HG02588 (cell line): ENCODE data around the gene MYOD1.

ENCODE experiments used
- ATAC-seq: cut with Tn5 transposase; IDR thresholded peaks from one replicate; pipeline ENCODE4 v1.9.1; 2021; ENCODE audit warnings: mild to moderate bottlenecking, moderate library complexity; ENCODE audit not compliant: unreplicated experiment

The MYOD1 gene

DNA sequence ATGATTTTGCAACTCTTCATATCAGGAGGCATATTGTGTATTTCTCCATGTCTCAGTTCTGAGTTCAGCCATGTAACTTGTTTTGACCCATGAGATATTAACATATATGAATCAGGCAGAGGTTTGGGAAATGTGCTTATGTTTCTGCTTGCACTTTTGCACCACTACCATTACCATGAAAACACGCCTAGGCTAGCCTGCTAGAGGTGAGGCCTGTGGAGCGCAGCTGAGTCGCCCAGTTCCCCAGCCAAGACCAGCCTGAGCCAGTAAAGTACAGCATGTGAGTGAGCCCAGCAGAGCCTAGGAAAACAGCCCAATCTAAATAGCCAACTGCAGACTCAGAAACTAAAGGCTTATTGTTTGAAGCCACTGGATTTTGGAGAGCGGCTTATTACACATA lies 18.4 kb upstream of the MYOD1 start:
- ATAC-seq: no peak

DNA sequence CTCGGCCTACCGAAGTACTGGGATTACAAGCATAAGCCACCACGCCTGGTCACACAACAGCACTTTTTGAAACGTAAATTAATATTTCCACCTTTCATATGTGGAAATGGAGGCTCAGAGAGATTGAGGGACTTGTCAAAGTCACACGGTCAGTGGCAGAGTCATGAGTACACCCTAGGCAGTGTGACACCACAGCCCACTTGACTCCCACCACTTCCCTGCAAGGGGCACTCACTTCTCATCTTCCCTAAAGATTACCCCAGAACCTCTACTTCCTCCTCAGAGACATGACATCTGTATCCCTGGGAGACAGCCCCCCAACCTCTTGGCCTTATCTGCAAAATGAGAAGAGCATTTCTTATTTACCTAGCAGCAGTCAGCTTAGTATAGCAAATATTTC lies 16.5 kb upstream of the MYOD1 start:
- ATAC-seq: no peak

DNA sequence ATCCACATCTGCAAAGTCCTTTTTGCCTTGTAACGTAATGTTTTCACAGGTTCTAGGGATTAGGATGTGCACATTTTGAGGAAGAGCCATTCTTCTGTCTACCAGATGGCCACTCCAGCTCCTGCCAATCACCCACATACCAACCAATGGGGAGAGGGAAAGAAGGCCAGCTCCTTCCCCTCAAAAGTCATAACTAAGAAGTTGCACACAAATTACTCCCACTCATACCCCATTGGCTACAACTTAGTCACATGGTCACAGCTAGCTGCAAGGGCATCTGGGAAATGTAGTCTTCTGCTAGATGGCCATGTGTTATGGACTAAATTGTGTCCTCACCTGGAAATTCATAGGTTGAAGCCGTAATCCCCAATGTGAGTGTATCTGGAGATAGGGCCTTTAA lies 15.4 kb upstream of the MYOD1 start:
- no peak for ATAC-seq

DNA sequence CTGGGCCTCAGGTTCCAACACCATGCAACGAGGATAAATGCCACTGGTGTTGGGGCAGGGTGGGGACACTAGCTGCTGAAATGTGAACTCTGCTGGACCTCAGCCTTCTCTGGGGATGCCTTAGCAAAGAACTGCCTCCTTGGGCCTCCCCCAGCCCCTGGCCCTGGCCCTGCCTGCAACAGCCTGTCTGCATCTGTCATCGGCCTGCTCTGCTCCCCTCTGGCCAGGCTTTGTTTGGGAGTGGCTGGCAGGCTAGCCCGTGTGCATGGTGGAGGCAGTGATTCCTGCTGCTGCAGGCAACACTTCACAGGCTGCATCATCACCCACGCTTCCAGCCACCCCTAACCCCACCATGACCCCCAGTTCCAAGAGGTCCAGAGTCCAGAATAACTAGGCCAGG lies 11.5 kb upstream of the MYOD1 start:
- no peak for ATAC-seq

DNA sequence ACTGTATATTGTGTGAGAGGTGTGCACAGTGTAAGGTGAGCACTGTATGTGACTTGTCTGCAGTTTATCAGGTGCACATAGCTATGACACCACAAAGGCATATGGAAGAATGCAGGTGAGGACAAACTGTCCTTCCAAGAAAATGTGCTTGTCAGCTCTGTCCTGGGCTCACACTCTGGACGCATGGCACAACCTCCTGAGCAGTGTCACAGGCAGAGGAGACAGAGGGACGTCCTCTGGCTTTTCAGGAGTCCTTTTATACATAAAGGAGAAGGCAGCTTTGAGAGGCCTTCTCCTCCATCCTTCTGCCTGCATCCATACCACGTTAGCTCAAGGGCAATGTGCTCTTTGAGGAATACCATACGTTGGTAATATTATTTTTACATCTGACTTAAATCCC lies 7.5 kb upstream of the MYOD1 start:
- ATAC-seq: no peak

DNA sequence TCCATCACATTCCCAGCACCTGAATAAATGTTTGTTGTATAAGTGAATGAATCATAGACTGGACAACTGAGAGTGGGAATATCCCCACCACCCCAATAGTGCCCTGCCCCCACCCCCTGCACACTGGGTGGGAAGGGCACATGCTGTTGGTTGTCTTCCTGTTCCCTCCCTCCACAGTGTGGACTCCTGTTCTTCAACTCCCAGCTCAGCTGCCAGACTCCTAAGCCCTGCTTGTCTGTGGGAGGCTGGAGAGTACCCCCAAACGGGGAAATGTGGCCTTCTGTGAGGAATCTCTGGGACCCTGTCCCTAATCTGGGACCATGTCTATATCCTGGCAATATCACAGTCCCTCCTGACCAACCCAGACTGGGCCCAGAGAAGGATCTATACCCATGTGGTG lies 5.5 kb upstream of the MYOD1 start:
- no peak for ATAC-seq

DNA sequence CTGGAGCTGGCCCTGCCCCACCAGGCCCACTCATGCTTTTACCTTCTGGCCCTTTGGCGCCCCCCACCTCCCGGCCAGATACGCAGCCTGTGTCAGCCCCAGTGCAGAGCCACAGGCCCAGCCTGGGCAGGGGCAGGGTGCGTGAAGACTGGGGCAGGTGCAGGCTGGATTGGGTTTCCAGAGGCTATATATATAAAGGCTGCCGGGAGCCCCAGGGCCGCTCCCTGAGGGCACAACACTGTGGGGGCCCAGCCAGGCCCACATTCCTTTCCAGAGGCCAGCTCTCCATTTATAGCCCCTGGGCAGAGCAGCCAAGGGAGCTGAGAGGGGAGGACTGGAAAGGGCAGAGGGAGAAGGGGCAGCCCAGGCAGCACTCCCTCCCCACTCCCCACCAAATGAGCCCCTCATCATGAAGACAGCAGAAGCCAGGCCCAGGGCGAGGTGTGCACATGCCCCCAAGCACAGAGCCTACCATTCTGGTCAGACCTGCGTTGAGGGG lies 5.0 kb upstream of the MYOD1 start:
- no peak for ATAC-seq

DNA sequence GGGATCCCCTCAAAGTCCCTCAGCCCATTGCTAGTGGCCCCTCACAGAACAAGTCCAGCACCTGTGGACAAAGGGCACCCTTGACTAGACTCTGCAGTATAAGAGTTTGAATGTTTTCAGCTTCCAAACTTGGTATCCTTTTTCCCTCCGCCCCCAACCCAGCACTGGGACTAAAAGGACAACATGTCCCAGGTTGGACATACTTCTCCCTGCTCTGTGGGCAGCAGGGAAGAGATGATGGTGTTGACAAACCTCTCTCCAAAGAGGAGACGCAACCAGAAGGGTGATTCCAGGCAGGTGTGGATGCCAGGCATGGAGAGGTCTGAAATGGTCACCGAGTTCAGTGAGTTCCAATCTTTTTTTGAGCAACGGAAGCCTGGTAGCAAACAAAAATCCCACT lies 4.5 kb upstream of the MYOD1 start:
- no peak for ATAC-seq

DNA sequence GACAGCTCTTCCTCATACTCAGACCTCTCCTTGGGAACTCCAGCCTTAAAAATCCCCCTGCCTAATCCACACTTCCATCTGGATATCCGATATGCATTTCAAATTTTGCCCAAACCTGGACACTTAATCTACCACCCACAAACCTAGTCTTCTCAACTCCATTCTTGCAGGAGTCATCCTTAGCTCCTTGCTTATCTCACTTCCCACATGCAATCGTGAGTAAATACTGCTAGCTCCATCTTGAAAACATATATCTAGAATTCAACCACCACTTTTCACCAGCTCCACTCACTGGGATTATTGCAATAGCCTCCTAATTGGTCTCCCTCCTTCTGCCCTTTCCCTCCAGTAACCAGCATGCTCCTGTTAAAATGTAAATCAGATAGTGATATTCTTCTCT lies 2.6 kb upstream of the MYOD1 start:
- no peak for ATAC-seq

DNA sequence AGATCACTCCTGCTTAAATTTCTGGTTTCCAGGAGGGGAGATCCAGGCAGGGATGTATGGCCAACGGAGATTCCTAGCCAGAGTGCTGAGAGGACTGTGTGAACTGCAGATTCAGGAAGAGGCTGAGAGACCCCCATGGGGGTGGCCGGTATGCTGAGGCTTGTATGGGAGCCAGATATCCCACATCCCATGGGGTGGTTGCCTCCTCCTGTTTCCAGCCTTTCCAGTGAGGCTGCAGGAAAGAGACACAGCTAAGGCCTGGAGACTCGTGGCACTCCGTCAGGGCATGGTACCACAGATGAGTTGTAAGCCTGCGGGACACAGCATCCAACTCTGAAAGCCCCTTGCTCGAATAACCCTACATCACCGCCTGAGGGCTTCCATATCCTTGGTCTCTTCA lies 1.4 kb upstream of the MYOD1 start:
- no peak for ATAC-seq

DNA sequence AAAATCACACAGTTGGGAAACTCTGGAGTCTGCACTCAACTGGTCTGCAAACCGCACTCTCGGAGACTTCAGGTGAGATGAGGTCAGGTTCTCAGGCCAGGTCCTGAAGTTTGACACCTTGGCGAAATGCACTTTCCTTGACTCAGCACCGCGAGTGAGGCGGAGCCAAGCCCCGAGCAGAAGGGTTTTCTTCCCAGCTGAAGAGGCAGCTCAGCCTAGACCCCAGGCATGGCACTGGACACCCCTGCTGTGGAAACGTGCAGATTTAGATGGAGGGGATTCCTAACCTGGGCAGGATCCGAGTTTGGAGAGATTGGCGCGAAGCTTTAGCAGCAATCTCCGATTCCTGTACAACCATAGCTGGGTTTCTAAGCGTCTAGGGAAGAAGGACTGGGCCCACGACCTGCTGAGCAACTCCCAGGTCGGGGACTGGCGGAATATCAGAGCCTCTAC lies 835 bp upstream of the MYOD1 start:
- ATAC-seq: no peak

DNA sequence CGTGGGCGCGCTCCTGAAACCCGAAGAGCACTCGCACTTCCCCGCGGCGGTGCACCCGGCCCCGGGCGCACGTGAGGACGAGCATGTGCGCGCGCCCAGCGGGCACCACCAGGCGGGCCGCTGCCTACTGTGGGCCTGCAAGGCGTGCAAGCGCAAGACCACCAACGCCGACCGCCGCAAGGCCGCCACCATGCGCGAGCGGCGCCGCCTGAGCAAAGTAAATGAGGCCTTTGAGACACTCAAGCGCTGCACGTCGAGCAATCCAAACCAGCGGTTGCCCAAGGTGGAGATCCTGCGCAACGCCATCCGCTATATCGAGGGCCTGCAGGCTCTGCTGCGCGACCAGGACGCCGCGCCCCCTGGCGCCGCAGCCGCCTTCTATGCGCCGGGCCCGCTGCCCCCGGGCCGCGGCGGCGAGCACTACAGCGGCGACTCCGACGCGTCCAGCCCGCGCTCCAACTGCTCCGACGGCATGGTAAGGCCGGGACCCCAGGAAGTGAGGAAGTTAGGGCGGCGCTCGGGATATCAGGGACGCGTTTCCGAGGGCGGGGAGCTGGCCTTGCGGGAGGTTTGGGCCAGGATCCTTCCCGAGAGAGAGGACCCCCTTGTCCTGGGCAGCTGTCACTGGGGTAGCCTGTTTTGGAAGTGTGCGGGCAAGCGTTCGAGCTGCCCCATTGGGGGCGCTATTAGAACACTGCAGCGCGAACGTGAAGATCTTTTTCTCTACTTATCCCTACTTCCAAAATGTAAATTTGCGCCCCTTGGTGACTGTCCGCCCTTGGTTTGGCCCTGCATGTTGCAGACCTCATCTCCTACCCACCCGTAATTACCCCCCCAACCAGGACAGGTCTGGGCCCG lies 796 bp downstream of the MYOD1 start:
- ATAC-seq: no peak

DNA sequence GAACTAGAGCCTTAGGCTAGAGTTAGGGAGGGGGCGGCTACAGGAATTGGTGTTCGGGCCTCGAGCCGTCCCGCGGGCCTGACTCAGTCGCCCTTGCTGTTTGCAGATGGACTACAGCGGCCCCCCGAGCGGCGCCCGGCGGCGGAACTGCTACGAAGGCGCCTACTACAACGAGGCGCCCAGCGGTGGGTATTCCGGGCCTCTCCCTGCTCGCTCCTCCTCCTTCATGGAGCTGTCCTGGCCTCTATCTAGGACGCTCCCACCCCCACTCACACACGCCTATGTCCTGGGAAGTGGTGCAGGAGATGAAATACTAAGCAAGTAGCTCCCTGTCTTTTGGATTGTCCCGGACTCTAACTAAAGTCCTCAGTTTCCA lies 1.4 kb downstream of the MYOD1 start:
- ATAC-seq: no peak

DNA sequence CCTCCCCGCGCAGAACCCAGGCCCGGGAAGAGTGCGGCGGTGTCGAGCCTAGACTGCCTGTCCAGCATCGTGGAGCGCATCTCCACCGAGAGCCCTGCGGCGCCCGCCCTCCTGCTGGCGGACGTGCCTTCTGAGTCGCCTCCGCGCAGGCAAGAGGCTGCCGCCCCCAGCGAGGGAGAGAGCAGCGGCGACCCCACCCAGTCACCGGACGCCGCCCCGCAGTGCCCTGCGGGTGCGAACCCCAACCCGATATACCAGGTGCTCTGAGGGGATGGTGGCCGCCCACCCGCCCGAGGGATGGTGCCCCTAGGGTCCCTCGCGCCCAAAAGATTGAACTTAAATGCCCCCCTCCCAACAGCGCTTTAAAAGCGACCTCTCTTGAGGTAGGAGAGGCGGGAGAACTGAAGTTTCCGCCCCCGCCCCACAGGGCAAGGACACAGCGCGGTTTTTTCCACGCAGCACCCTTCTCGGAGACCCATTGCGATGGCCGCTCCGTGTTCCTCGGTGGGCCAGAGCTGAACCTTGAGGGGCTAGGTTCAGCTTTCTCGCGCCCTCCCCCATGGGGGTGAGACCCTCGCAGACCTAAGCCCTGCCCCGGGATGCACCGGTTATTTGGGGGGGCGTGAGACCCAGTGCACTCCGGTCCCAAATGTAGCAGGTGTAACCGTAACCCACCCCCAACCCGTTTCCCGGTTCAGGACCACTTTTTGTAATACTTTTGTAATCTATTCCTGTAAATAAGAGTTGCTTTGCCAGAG lies 2.0 kb downstream of the MYOD1 start:
- no peak for ATAC-seq

DNA sequence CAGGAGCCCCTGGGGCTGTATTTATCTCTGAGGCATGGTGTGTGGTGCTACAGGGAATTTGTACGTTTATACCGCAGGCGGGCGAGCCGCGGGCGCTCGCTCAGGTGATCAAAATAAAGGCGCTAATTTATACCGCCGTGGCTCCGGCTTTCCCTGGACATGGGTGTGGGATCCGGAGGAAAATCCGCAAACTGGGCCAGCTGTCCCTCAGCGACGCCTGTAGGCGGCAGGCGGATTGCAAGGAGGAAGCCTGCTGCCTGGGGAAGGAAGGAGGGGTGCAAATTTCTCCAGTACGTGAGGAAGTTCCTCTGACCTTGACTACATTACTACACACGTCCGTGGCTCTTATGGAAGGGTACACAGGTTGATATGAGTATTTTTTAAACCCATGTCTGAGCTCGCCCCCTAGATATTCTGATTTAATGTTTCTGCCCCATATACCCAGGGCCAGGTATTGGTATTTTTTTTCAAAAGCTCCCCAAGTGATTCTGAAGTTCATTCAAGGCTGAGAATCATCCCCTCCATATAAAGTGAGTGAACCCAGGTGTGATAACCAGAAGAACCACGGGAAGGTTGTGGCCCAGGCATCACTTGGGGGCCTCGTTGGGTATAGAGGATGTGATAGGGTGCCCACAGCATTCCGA lies 2.8 kb downstream of the MYOD1 start:
- no peak for ATAC-seq

DNA sequence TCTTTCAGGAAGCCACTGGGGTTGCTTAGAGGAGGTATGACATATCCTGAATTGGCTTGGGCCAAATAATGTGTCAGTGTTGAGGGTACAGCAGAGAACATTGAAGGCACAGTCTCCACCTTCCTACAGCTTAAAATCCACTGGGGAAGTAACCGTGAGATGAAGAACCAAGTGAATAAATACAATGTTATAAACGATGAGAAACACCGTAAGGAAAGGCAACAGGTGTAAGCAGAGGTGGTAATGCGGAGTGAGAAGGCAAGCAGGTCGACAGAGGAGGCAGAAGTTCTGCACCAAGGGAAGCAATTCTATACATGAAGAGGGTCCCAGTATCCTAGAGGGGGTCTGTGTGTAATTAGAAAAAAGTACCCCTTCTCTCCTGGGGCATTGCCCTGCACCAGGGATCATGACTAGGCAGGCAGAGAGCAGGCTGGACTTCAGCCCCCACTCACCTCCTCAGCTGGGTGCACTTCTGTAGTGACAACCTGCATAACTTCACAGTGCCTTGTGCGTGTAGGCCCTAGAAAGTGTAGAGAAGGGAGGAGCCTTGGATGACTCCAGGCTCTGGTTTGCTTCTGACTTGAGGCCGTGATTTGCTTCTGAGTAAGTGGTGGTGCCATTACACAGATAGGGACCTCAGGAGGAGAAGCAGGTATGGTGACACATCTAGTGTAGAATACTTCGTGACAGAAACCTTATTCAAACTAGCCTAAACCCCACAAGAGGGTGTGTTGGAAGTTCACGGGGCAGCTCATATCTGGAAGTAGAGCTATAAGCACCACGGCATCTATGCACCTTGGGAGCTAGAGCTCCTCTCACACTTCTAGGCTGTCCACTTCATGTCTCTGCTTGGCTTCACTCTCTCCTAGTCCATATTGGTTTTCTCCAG lies 4.9 kb downstream of the MYOD1 start:
- no peak for ATAC-seq

DNA sequence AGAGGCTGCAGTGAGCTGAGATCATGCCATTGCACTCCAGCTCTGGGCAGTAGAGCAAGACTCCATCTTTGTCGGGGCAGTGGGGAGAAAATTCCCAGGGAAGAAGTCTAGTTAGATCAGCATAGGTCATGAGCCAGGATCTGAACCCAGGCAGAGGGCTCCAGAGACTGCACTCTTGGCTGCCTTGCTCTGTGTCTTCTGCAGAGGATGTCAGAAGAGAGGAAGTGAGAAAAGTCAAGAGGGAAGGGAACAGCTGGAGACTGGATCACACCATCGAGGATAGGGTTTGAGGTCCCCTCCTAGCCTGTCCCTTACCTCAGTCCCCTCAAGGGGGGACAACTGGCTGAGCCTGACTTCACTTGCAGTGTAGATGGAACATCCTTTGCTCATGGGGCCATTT lies 5.8 kb downstream of the MYOD1 start:
- ATAC-seq: no peak

DNA sequence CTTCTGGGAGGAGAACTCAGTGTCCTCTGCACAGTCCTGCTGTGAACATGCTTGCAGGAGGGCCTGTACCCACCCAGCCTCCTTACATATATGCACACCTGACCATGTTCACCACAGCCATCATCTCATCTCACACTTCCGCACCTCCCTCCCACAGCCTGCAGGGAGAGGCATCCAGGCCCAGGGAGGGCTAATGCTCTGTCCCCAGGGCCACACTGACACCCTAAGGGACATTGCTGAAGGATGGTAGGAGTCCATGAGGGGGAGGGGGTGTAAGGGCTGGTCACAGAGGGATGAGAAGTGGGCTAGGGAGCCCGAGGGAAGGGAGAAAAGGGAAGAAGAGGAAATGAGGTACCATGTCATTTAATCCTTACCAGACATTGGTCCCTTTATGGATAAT lies 10.8 kb downstream of the MYOD1 start:
- ATAC-seq: no peak

DNA sequence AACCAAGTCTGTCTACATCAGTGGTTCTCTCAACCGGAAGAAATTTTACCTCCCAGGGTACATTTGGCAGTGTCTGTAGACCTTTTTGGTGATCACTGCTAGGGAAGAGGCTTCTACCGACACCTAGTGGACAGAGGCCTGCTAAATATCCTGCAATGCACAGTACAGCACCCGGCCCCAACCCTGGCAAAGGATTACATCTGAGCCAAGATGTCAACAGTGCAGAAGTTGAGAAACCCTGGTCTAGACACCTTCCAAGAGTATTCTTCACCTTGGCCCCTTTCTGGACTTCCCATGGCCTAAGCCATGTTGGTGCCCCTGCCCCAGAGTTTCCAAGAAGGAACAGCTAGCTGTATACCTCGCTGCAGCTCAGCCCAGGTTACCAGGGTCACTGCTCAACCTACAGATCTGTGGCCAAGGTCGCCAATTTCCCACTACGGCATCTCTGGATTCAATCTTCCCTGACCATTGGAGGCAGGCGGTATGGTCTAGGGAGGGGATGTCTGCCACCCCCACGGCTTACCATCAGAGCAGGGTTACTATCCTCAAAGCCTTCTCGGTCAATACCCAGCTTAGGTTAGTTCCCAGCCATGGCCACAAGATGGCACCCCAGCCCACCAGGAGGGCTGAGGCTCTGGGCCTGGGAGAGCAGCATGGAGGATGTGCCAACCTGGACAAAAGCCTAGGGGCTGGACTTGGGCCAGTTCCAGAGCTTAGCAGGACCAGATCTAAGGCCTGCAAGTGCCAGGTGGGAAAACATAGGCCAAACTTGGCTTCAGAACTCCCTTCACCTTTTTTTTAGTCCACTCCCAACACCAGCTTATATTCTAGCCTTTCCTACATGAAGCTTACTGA lies 11.5 kb downstream of the MYOD1 start:
- peak; percentile 81 for ATAC-seq

DNA sequence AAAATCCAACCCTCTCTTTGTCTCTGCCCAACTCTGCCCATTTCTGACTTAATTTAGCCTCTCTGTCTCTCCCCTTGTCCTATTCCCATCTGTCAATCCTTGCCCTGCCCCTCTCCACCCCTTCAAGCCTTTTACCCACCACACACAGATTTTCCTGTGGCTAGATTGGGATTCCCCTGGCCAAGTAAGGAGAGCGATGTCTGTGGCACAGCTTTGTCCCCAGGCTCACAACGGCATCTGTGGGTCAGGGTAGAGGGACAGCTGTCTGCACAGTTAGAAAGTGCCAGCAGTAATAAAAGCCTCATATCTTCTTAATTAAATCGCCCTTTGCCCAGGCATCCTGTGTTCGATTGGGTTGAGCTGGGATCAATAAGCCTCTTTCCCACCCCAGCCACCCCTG lies 13.9 kb downstream of the MYOD1 start:
- ATAC-seq: no peak
